ENCODE data around the gene ZNF662. TPM values are rescaled to one million over a fixed set of nuclear protein-coding genes. Genes with fewer than 3 reads are reported as not detected.

ZNF662 gene
- total and polyA plus RNA-seq, 2 experiments from 2014 or later = 1.5 to 2.3 TPM

DNA sequence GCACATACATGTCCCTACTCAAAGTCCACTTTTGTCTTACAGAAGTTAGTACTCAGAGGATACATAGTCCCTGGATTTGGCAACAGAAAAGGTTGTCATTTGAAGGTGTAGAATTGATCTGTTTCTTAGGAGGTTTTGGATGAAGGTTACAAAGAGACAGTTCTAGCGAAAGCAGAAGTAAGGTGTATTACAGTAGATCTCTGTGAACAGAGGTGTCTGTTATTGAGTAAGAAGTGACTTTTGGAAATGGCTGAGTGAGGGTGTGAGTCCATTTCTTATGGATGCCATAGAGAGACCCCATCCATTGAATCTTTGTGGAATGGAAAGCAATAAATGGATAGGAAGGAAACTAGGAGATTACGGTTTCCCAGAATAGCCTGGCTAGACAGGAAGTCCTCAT lies 5.6 kb downstream of the ZNF662 start:
- no peak overlapping the region for H3K4me2 ChIP-seq (ENCODE audit: unreplicated experiment)
- no peaks in the 10 kb centered on the region for H3K9me3 ChIP-seq (ENCODE audit: low read depth)
- H3K27ac ChIP-seq = no peak overlapping the region
- H3F3A ChIP-seq (ENCODE audit: insufficient read depth) = no peaks in the 10 kb centered on the region; the same call in 1 of the 2 replicates
- no peaks in the 10 kb centered on the region for H4K20me1 ChIP-seq (ENCODE audit: insufficient read depth)
- no peaks in the 10 kb centered on the region; the same call in 1 of the 2 replicates for H3K4me1 ChIP-seq (ENCODE audit: insufficient read depth)
- H3K9ac ChIP-seq = no peak overlapping the region
- no peak for DNase-seq
- TF ChIP-seq EZH2phosphoT487 (IDR thresholded peaks at IDR 0.05; ENCODE audit: insufficient read depth, low read depth) = no peak
- TF ChIP-seq EZH2 (IDR thresholded peaks at IDR 0.05; ENCODE audit: insufficient read depth, poor library complexity, severe bottlenecking) = no peak
- H3K79me2 ChIP-seq (ENCODE audit: insufficient read depth) = no peaks in the 10 kb centered on the region
- peaks cover 25% of the 10 kb centered on the region for H3K36me3 ChIP-seq (ENCODE audit: low read depth)
- H2AFZ ChIP-seq = no peak overlapping the region
- no peaks in the 10 kb centered on the region for H3K9me2 ChIP-seq (ENCODE audit: insufficient read depth)
- WGBS, 2 experiments (ENCODE audit: low coverage in 1 of 2, low lambda C conversion rate in 2 of 2, missing lambda C conversion rate in 2 of 2) = 95 to 100% methylated on average over 2 of the region's 2 CpGs
- in situ Hi-C loops (cut with MboI) = no loop called here
- H3K27me3 ChIP-seq (replicated peaks; ENCODE audit: insufficient read depth) = no peaks in the 10 kb centered on the region
- no peak overlapping the region for H3K4me3 ChIP-seq

GRCh38 chr3:42914771-42915515 lies 9.0 kb downstream of the ZNF662 start:
- TF ChIP-seq EZH2 (IDR thresholded peaks at IDR 0.05; ENCODE audit: insufficient read depth, poor library complexity, severe bottlenecking) (no peak), EZH2phosphoT487 (IDR thresholded peaks at IDR 0.05; ENCODE audit: insufficient read depth, low read depth) (no peak)
- no peaks in the 10 kb centered on the region for H3F3A ChIP-seq (ENCODE audit: insufficient read depth)
- peaks cover 25% of the 10 kb centered on the region for H3K36me3 ChIP-seq (ENCODE audit: low read depth)
- no peaks in the 10 kb centered on the region for H3K4me1 ChIP-seq (ENCODE audit: insufficient read depth)
- no peak overlapping the region for H3K27ac ChIP-seq
- no peak overlapping the region for H3K4me3 ChIP-seq
- no peaks in the 10 kb centered on the region for H3K27me3 ChIP-seq (replicated peaks; ENCODE audit: insufficient read depth)
- no peaks in the 10 kb centered on the region for H3K9me2 ChIP-seq (ENCODE audit: insufficient read depth)
- no peak overlapping the region for H3K4me2 ChIP-seq (ENCODE audit: unreplicated experiment)
- no peak overlapping the region for H3K9ac ChIP-seq
- in situ Hi-C loops (cut with MboI) = no loop called here
- 89 to 90% methylated on average over 8 of the region's 8 CpGs for WGBS, 2 experiments (ENCODE audit: low coverage in 1 of 2, low lambda C conversion rate in 2 of 2, missing lambda C conversion rate in 2 of 2)
- H2AFZ ChIP-seq = no peak overlapping the region
- DNase-seq = no peak
- H4K20me1 ChIP-seq (ENCODE audit: insufficient read depth) = no peaks in the 10 kb centered on the region
- H3K9me3 ChIP-seq (ENCODE audit: low read depth) = no peaks in the 10 kb centered on the region
- no peaks in the 10 kb centered on the region for H3K79me2 ChIP-seq (ENCODE audit: insufficient read depth)

- Histone ChIP-seq H4K20me1 (ENCODE audit: insufficient read depth) (no peaks in the 10 kb centered on the region), H3K4me2 (ENCODE audit: unreplicated experiment) (no peak overlapping the region), H3K4me1 (ENCODE audit: insufficient read depth) (no peaks in the 10 kb centered on the region), H3K4me3 (no peak overlapping the region), H3K27ac (no peak overlapping the region), H3K36me3 (ENCODE audit: low read depth) (no peaks in the 10 kb centered on the region), H3F3A (ENCODE audit: insufficient read depth) (no peaks in the 10 kb centered on the region), H3K27me3 (replicated peaks; ENCODE audit: insufficient read depth) (no peaks in the 10 kb centered on the region), H3K79me2 (ENCODE audit: insufficient read depth) (no peaks in the 10 kb centered on the region), H3K9ac (no peak overlapping the region), H3K9me3 (ENCODE audit: low read depth) (no peaks in the 10 kb centered on the region), H2AFZ (no peak overlapping the region), H3K9me2 (ENCODE audit: insufficient read depth) (no peaks in the 10 kb centered on the region)
- TF ChIP-seq EZH2phosphoT487 (IDR thresholded peaks at IDR 0.05; ENCODE audit: insufficient read depth, low read depth) = no peak
- TF ChIP-seq EZH2 (IDR thresholded peaks at IDR 0.05; ENCODE audit: insufficient read depth, poor library complexity, severe bottlenecking) = no peak
- WGBS, 2 experiments (ENCODE audit: low coverage in 1 of 2, low lambda C conversion rate in 2 of 2, missing lambda C conversion rate in 2 of 2) = 73 to 74% methylated on average over 4 of the region's 4 CpGs
- in situ Hi-C loops (cut with MboI) = no loop called here
- no peak for DNase-seq
These were observed 17.7 kb downstream of the ZNF662 start for GRCh38 chr3:42923606-42924005.

- no peak overlapping the region for H3K9ac ChIP-seq
- H2AFZ ChIP-seq = no peak overlapping the region
- no peaks in the 10 kb centered on the region for H3K9me3 ChIP-seq (ENCODE audit: low read depth)
- no peak overlapping the region for H3K4me2 ChIP-seq (ENCODE audit: unreplicated experiment)
- H3K27ac ChIP-seq = no peak overlapping the region
- in situ Hi-C loops (cut with MboI) = no loop called here
- no peaks in the 10 kb centered on the region for H3K79me2 ChIP-seq (ENCODE audit: insufficient read depth)
- H3K4me3 ChIP-seq = no peak overlapping the region
- no peaks in the 10 kb centered on the region for H3F3A ChIP-seq (ENCODE audit: insufficient read depth)
- TF ChIP-seq EZH2 (IDR thresholded peaks at IDR 0.05; ENCODE audit: insufficient read depth, poor library complexity, severe bottlenecking) (no peak), EZH2phosphoT487 (IDR thresholded peaks at IDR 0.05; ENCODE audit: insufficient read depth, low read depth) (no peak)
- H3K9me2 ChIP-seq (ENCODE audit: insufficient read depth) = no peaks in the 10 kb centered on the region
- no peaks in the 10 kb centered on the region for H3K4me1 ChIP-seq (ENCODE audit: insufficient read depth)
- H3K27me3 ChIP-seq (replicated peaks; ENCODE audit: insufficient read depth) = no peaks in the 10 kb centered on the region
- no peaks in the 10 kb centered on the region for H3K36me3 ChIP-seq (ENCODE audit: low read depth)
- H4K20me1 ChIP-seq (ENCODE audit: insufficient read depth) = no peaks in the 10 kb centered on the region
- no peak for DNase-seq
These were observed 20.4 kb downstream of the ZNF662 start for GRCh38 chr3:42926310-42926709.
